NCI-H345 treated with DMSO at 0.1 percent for 48 hours (cell line): ENCODE results near the gene CALCR.

Experiments
- DNase-seq: peaks from one replicate; lab custom pipeline; 2025; ENCODE audit not compliant: unreplicated experiment; lab: John Stamatoyannopoulos, UW

Gene CALCR

GRCh38 chr7:93461350-93461749, 113.2 kb downstream of the CALCR start:
- DNase-seq, result no peak

GRCh38 chr7:93453262-93453661, 121.3 kb downstream of the CALCR start:
- DNase-seq, result no peak

DNA sequence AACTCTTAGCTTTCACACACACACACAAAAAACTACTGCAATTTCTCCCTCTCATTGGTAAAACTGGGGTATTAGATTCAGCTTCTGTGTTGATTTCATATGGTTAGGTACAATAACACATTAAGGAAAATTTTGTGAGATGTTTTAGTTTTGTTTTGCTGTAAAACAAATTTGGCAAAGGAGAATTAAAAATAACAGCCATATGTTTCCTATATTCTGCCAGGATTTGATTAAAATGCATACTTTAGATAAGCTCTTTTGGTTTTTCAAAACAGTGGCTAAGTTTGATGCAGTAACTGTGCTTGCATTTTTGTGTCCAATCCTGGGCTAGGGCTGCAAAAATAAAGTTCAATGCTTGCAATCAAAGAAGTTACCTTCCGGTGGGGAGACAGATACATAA, 126.3 kb downstream of the CALCR start:
- no peak for DNase-seq

GRCh38 chr7:93447509-93447908, 127.0 kb downstream of the CALCR start:
- no peak for DNase-seq

GRCh38 chr7:93442478-93443224, 131.9 kb downstream of the CALCR start:
- DNase-seq, result no peak

DNA sequence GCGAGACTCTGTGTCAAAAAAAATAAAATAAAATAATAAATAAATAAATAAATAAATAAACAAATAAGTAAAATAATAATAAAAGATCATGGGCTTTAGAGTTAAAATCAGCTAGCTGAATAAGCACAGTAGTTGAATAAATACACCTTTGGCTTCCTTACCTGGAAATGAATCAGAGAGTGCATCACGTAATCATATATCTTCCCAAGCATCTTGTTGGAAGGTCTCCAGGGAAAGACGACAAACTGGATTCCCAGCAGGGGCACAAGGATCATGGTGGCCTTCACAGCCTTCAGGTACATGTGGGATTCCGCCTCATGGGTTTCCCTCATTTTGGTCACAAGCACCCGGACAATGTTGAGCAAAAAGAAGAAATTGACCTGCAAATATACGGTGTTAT, 138.7 kb downstream of the CALCR start:
- no peak for DNase-seq

DNA sequence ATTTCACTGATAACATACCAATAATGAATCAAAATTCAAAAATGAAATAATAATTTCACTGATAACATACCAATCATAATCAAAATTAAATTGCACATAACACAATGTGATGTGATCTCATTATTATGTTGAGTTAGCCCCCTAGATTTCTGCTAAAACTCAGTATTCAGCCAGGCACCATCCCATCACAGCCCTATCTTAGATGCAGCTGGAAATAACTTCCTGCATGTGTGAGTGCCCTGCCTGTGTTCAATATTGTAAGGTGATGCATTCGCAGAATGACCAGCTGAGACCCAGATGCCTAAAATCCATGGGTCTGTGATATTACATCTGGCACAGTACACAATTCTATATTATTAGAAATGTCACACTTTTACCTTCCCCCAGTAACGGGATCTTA, 142.4 kb downstream of the CALCR start:
- DNase-seq, result no peak

GRCh38 chr7:93430917-93431588, 143.5 kb downstream of the CALCR start:
- no peak for DNase-seq

DNA sequence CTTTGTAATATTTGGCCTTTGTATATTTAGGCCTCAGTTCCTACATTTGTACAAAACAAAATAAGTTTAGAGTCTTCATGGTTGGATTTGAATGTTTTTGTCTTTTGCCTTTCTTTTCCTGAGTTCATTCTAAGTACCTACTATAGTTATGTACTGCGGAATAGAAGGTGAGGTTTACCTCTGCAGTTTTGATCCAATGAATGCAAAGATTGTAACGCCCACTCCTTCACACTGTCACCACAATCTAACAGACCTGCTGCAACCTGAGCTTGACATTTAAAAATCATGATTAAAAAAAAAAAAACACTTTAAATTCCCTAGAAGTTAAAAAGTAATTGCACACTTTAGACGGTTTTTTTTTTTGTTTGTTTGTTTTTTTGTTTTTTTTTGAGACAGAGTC, 145.0 kb downstream of the CALCR start:
- DNase-seq, result no peak

- DNase-seq, result no peak
Observed at GRCh38 chr7:93427107-93427506, 147.4 kb downstream of the CALCR start.

GRCh38 chr7:93426155-93426696, 148.3 kb downstream of the CALCR start:
- DNase-seq, result no peak

GRCh38 chr7:93414574-93414973, 159.9 kb downstream of the CALCR start:
- no peak for DNase-seq

GRCh38 chr7:93409324-93409723, 165.2 kb downstream of the CALCR start:
- no peak for DNase-seq

DNA sequence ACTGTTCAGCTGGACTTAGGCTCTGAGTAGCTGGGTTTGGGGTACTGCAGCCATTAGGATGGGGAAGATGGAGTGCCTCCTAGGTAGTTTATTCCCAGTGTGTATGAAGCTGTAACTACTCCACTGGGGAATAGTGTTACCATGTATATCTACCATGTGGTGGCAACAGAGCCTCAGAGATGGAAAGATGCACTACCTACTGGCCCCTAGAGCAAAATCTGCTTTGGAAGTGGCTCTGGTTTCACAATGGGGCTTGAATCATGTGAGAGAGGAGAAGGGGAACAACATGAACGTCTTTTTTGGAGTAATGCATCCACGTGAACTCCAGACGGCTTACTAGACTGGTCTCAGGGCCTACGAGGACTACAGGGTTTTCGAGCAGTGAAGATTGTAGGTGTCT, 167.3 kb downstream of the CALCR start:
- DNase-seq, result no peak

GRCh38 chr7:93402944-93403343, 171.6 kb downstream of the CALCR start:
- no peak for DNase-seq

- no peak for DNase-seq
Observed at GRCh38 chr7:93399642-93400041, 174.9 kb downstream of the CALCR start.

GRCh38 chr7:93392984-93393383, 181.5 kb downstream of the CALCR start:
- no peak for DNase-seq

DNA sequence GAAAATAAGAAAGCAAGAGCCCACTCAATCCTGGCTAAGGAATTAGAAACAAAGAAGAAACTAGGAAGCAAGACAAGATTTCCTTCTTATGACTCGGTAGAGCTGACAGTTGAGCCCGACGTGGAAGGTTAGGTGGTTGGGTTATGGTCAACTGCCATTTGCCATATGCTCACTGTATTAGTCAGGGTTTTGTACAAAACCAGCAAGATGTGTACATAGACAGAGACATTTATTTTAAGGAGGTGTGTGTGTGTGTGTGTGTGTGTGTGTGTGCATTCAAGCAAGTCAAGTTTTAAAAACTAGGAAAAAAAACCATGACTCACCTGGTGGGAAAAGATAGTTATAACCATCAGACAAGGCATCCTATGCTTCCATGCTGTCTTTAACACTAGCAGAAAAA, 183.9 kb downstream of the CALCR start:
- no peak for DNase-seq

GRCh38 chr7:93382362-93382761, 192.2 kb downstream of the CALCR start:
- no peak for DNase-seq

DNA sequence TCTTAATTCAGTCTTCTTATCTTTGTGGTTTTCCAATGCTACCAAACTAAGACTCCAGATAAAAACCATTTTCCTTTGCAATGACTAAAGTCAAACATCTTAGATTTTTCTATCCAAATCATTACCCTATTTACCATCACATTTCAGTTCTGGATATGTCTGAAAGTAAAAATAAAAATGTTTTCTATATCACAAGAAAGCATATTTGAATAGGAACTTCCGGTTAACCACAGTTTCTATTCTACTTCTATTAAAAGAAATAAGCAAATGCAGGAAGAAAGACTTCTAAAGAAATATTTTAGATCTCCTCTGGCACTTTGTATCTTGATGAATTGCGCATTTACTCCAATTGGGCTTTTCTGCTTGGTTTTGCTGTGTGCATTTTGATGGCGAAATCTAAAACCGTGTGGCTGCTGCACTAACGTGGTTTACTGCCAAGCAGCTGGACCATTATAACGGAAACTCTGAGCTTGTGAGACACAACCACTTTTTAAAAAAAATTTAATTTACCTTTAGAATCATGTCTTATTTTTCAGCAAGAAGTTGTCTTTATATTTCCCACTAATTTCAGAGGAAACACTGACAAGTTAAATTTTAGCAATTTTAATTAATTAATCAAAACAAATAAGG, 196.3 kb downstream of the CALCR start:
- no peak for DNase-seq

GRCh38 chr7:93375603-93376002, 198.9 kb downstream of the CALCR start:
- DNase-seq, result no peak
